Activated CD8-positive, alpha-beta memory T cell treated with anti-CD3 and anti-CD28 coated beads, Interleukin-2, amount 50 U/mL, for 1 hour (primary cell): ENCODE measurements around the gene IPO11.
"Not testable (repeated sequence)": the region's sequence is repeated elsewhere in the genome, so short reads cannot be mapped to it uniquely, and the experiment has no call there.

Source experiments
- DNase-seq: peaks from one replicate; pipeline ENCODE4 v3.0.0-alpha.2; 2020; ENCODE audit errors: extremely low read depth

Gene IPO11

GRCh38 chr5:62645223-62645622 lies 232.7 kb downstream of the IPO11 start:
- no peak for DNase-seq

DNA sequence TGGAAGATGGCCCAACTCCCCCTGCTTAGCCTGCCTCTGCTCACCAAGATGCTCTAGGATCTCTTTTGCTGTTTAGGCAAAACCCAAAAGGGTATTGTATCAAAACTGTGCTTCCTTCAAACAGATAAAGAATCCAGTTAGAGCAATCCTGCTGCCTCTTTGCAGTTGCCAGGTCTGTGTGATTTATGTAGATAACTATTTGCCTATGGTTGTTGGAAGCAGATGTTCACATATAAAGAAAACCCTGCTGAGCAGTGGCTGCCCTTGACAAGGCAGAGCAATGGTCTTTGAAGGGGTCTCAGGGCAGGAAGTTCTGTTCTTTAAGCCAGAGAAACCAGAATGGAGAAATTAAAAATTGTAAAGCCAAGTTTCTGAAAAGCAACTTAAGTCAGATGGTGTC lies 234.7 kb downstream of the IPO11 start:
- no peak for DNase-seq

DNA sequence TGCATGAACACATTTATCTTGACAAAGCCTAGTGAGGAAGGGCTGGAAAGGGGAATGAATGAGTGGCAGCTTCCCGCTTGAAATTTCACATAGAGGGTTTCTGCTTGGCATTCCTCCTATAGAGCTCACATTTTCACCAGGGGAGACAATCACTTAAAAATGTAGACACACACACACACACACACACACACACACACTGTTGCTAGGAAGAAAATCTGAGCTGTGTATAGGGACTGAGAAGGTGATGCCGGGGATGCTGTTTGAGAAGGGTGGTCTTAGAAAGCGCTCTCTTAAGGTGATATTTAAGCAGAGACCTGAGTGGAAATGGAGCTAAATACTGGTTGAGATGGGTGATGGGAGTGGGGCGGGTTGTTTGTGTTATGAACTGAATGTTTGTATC lies 236.5 kb downstream of the IPO11 start:
- no peak for DNase-seq

DNA sequence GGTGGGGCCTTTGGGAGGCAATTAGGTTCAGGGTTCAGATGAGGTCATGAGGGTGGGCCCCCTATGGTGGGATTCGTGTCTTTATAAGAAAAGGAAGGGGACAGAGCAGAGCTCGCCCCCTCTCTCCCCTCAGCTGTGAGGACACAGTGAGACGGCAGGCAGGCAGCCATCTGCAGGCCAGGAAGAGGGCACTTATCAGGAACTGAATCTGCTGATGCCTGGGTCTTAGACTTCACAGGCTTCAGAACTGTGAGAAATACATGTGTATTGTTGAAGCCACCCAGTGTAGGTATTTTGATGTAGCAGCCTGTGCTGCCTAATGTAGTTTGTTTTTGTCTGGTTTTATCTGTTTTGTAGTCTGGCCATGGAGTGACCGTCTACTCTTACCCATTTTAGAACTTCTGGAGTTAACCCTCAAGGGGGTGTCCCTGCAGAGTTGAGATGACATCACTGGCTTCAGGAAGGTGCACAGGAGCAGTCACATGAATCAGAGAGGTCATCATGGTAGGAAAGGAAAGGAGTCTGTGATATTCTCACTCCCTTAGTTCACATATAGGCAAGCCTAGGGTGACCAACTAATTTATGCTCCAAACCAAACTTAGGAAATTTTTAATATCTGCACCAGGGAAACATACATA lies 237.0 kb downstream of the IPO11 start:
- no peak for DNase-seq

DNA sequence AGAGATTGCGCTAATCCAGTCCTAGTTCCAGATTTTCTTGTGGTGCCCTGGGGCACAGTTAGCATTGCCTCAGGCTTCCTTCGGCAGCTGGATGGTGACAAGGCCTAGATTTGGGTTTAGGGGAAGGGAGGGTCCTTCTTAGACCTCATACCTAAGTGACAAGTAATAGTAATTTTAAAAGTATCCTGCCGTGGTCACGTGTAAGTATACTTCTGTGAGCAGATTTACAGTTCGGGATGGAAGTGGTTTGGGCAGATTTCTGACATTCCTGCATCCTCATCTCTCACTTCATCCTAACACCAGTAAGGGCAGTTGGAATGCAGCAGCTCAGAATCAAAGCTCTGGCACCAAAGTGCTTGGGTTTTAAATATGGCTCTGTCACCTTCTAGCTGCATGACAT lies 237.6 kb downstream of the IPO11 start:
- DNase-seq: no peak

DNA sequence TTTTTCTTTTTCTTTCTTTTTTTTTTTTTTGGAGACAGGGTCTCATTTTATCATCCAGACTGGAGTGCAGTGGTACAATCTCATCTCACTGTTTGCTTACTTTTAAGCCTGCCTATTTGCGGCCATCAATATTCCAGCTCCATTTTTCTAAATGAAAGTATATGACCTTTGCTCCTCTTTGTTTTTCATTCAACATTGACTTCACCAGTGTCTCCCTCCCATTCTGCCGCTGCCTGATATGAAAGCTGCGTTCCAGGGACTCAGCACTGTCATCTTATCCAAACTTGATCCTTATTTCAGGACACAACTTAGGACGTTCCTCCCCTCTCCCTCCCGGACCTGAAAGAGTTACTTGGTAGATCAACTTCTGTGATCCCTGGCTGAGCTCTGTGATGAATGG lies 239.7 kb downstream of the IPO11 start:
- DNase-seq: no peak

DNA sequence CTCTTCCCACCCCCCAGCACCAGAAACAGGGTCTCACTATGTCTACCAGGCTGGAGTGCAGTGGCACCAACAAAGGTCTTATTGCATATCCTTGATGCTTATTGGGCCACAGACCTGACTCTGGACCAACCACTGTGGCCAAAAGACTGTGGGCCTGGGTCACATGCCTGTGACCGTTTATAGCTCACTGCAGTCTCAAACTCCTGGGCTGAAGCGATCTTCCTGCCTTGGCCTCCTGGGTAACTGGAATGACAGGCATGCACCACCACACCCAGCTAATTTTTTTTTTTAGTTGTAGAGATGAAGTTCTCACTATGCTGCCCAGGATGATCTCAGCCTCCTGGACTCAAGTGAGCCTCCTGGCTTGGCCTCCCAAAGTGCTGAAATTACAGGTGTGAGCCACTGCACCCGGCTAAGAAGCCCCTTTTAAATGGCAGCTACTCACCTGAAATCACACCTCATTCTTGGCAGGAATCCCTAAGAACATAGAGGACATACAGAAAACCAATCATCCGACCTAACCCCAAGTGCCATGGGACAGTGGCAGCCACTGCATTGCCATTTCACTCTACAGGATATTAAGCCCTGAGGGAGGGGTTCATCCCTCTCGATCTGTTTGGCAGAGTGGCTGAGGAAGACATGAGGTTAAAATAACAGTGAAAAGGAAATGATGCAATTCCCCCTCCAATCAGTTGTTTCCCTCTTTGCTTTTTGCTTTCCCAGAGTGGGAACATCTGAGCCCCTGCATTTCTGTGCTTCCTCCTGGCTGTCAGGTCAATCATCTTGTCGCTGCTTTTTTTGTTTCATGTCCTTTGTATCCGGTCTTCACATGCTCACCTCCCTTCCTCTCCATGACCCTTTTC lies 240.7 kb downstream of the IPO11 start:
- no peak for DNase-seq

- DNase-seq: no peak
These were observed 241.5 kb downstream of the IPO11 start for GRCh38 chr5:62653864-62654575.

GRCh38 chr5:62657772-62658171 lies 245.2 kb downstream of the IPO11 start:
- not testable (repeated sequence) for DNase-seq

GRCh38 chr5:62661126-62661525 lies 248.6 kb downstream of the IPO11 start:
- DNase-seq: no peak

DNA sequence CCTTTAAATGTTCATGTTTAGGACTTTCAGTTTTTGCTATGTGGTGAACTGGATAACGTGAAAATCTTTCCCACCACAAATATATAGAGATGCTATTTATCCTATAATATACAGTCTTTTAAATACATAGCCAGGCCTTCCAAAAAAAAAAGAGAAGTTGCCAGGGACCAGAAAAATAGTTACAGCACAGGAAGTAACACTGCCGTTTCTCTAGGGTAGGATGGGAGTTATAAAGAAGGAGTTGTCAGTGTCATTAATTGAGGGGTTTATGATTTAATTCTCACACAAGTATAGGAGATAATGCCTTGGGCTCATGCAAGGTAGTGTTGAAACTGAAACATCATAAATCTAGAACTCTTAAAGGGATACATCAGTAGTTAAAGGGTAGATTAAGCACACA lies 250.0 kb downstream of the IPO11 start:
- DNase-seq: no peak

DNA sequence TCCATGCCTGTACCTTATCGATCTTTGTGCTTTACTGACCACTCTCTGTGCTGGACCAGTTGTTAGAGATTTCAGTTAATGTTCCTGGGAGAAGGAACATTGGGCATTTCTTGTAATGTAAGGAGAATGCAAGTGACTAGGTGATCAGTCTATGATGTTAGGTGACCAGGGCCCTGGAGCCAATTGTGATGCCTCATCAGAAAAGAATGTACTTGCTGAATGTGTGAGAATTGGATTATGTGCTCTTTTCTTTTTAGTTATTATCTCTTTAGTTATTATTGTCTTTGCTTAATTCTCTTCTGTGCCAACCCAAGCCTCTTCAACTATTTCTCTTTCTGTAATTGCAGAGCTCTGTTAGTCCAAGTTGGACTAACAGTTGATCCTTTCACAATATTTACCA lies 258.9 kb downstream of the IPO11 start:
- DNase-seq: no peak

- not testable (repeated sequence) for DNase-seq
These were observed 264.0 kb downstream of the IPO11 start for GRCh38 chr5:62676596-62676995.
